Measurements from ENCODE around the gene BDH1. TPM values are rescaled to one million over a fixed set of nuclear protein-coding genes. Genes with fewer than 3 reads are reported as not detected.

BDH1 gene
- total RNA-seq, 1 donor from 2014 or later, result 90.0 TPM

GRCh38 chr3:197584733-197585132 lies 29.0 kb upstream of the BDH1 start:
- Histone ChIP-seq H3K4me1 (no peaks in the 10 kb centered on the region), H3K9me3 (replicated peaks) (no peaks in the 10 kb centered on the region), H3K36me3 (peaks cover 5% of the 10 kb centered on the region), H3K4me3 (no peak overlapping the region), H3K27ac (replicated peaks) (no peak overlapping the region), H3K27me3 (ENCODE audit: low read depth) (no peaks in the 10 kb centered on the region)
- intact Hi-C loops (cut with micrococcal nuclease), result no loop called here
- DNase-seq, result no peak
- TF ChIP-seq CTCF (IDR thresholded peaks at IDR 0.05; ENCODE audit: borderline replicate concordance), result no peak

- Histone ChIP-seq H3K4me1 (no peaks in the 10 kb centered on the region), H3K27ac (replicated peaks) (no peak overlapping the region), H3K36me3 (peaks cover 17% of the 10 kb centered on the region), H3K27me3 (ENCODE audit: low read depth) (no peaks in the 10 kb centered on the region), H3K9me3 (replicated peaks) (peaks cover 5% of the 10 kb centered on the region), H3K4me3 (no peak overlapping the region)
- intact Hi-C loops (cut with micrococcal nuclease), result no loop called here
- no peak for DNase-seq
- no peak for TF ChIP-seq CTCF (IDR thresholded peaks at IDR 0.05; ENCODE audit: borderline replicate concordance)
Observed at GRCh38 chr3:197583371-197583770, 27.6 kb upstream of the BDH1 start.

- H3K27ac ChIP-seq (replicated peaks), result no peak overlapping the region
- intact Hi-C loops (cut with micrococcal nuclease), result no loop called here
- DNase-seq, result no peak
- peaks cover 5% of the 10 kb centered on the region for H3K9me3 ChIP-seq (replicated peaks)
- no peaks in the 10 kb centered on the region for H3K27me3 ChIP-seq (ENCODE audit: low read depth)
- no peak overlapping the region for H3K4me3 ChIP-seq
- no peaks in the 10 kb centered on the region for H3K4me1 ChIP-seq
- H3K36me3 ChIP-seq, result peaks cover 29% of the 10 kb centered on the region
- TF ChIP-seq CTCF (IDR thresholded peaks at IDR 0.05; ENCODE audit: borderline replicate concordance), result no peak
Observed at GRCh38 chr3:197580253-197580691, 24.5 kb upstream of the BDH1 start.

- Histone ChIP-seq H3K36me3 (peaks cover 29% of the 10 kb centered on the region), H3K27ac (replicated peaks) (no peak overlapping the region), H3K4me3 (no peak overlapping the region), H3K4me1 (no peaks in the 10 kb centered on the region), H3K9me3 (replicated peaks) (peaks cover 5% of the 10 kb centered on the region), H3K27me3 (ENCODE audit: low read depth) (no peaks in the 10 kb centered on the region)
- TF ChIP-seq CTCF (IDR thresholded peaks at IDR 0.05; ENCODE audit: borderline replicate concordance), result no peak
- intact Hi-C loops (cut with micrococcal nuclease), result no loop called here
- no peak for DNase-seq
Observed at GRCh38 chr3:197578376-197578775, 22.6 kb upstream of the BDH1 start.

- Histone ChIP-seq H3K9me3 (replicated peaks) (peaks cover 5% of the 10 kb centered on the region), H3K4me3 (no peak overlapping the region), H3K36me3 (peaks cover 29% of the 10 kb centered on the region), H3K4me1 (no peaks in the 10 kb centered on the region), H3K27me3 (ENCODE audit: low read depth) (no peaks in the 10 kb centered on the region), H3K27ac (replicated peaks) (no peak overlapping the region)
- DNase-seq, result no peak
- intact Hi-C loops (cut with micrococcal nuclease), result no loop called here
- TF ChIP-seq CTCF (IDR thresholded peaks at IDR 0.05; ENCODE audit: borderline replicate concordance), result no peak
Observed at GRCh38 chr3:197577366-197578074, 21.8 kb upstream of the BDH1 start.

Measured in left ventricle myocardium inferior (tissue), 1 donor.